Neutrophil (primary cell): ENCODE measurements around the gene BORCS5.

Source experiments
- H3K27ac ChIP-seq: fragments of 200-600 bp; sonication (generic); 2 replicates; pipeline ENCODE4 v1.5.1; 2016; ENCODE audit warnings: mild to moderate bottlenecking, moderate library complexity
- H3K27me3 ChIP-seq: fragments of 200-600 bp; sonication (generic); 2 replicates; pipeline ENCODE4 v1.6.0; 2016; ENCODE audit warnings: mild to moderate bottlenecking
- H3K36me3 ChIP-seq: fragments of 200-600 bp; sonication (generic); 2 replicates; pipeline ENCODE4 v1.5.1; 2017
- H3K4me1 ChIP-seq, 2 experiments: fragments of 200-600 bp in 1 of 2; sonication (generic) in 1 of 2; 1 replicate in 1 of 2; 2 replicates in 1 of 2; pipeline versions ENCODE4 v1.5.1 to v1.6.1; 2013 to 2016; ENCODE audit warnings: low read depth in 1 of 2, low read length in 1 of 2, mild to moderate bottlenecking in 1 of 2, moderate library complexity in 1 of 2; ENCODE audit not compliant: control insufficient read depth in 1 of 2, insufficient read depth in 1 of 2
- H3K4me3 ChIP-seq, 2 experiments: fragments of 200-600 bp in 1 of 2; sonication (generic) in 1 of 2; 1 replicate in 1 of 2; 2 replicates in 1 of 2; pipeline ENCODE4 v1.5.1; 2013 to 2016; ENCODE audit warnings: low read depth in 1 of 2, low read length in 1 of 2, mild to moderate bottlenecking in 1 of 2, moderate library complexity in 1 of 2
- H3K9me3 ChIP-seq: fragments of 200-600 bp; sonication (generic); 2 replicates; pipeline ENCODE4 v1.5.1; 2016
- CTCF ChIP-seq: fragments of 200-600 bp; sonication (generic); IDR thresholded peaks from 2 replicates; pipeline ENCODE4 v1.5.1; 2016; ENCODE audit warnings: antibody characterized with exemption

The BORCS5 gene

DNA sequence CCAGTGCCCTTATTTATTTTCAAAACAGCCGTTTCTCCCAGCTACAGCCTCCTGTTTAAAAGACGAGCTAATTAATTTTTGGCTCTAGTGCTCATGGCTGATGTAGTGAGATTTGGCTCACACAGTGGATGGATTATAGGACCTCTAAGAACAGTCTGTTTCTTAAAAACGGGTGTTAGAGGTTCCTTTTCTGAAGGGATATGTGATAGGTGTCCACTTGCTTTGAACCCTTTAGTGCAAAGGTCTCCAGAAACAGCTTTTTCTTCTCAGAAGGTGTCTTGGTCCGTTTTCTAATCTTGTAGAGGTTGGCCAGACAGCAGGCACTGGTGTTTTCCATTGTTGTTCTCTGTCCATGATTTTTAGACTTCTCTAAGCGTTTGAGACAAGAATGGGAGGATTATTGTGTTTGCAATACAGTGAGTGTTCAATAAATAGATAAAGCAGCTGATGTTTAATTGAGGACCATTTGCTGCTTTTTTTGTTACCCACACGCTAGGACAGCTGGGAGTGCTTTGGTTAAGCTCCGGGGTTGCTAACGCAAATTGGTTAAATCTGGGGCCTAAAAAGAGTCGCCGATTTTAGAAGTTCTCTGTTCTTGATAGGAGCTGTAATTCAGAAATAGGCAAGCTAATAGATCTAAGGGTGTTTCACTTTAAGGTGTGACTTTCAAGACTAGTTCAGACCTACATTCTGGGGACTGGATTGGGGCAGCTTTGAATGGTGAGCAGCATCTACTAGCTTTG is 1.0 kb downstream of the BORCS5 start:
- no peaks in the 10 kb centered on the region for H3K36me3 ChIP-seq
- no peak for TF ChIP-seq CTCF
- H3K27ac ChIP-seq, result peak overlapping the region; percentile 96
- H3K4me1 ChIP-seq, result peaks cover 49 to 53% of the 10 kb centered on the region in 2 experiments
- H3K9me3 ChIP-seq, result no peaks in the 10 kb centered on the region
- no peaks in the 10 kb centered on the region for H3K27me3 ChIP-seq
- peak overlapping the region; percentile 65 to 86 for H3K4me3 ChIP-seq

DNA sequence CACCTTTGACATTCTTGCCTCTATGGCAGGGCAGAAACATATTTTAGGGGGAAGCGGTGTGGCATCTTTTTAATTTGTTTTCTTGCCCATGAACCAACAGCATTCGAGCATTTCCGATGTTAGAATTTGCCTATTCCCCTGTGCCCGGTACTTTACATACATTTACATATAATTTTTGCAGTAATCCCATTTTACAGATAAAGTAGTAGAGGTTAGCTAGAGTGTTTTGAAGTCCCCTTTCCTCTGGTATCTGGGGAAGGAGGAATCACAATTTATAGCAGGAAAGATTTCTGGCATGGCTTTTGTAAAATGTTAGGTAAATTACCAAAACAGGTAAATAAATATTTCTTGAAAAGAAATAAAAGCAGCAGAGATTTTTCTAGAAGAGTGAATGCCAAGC is 1.6 kb downstream of the BORCS5 start:
- no peak for TF ChIP-seq CTCF
- H3K27me3 ChIP-seq, result no peaks in the 10 kb centered on the region
- peak overlapping the region; percentile 65 to 86 for H3K4me3 ChIP-seq
- no peaks in the 10 kb centered on the region for H3K36me3 ChIP-seq
- H3K27ac ChIP-seq, result peak overlapping the region; percentile 96
- peaks cover 49 to 53% of the 10 kb centered on the region in 2 experiments for H3K4me1 ChIP-seq
- H3K9me3 ChIP-seq, result no peaks in the 10 kb centered on the region

DNA sequence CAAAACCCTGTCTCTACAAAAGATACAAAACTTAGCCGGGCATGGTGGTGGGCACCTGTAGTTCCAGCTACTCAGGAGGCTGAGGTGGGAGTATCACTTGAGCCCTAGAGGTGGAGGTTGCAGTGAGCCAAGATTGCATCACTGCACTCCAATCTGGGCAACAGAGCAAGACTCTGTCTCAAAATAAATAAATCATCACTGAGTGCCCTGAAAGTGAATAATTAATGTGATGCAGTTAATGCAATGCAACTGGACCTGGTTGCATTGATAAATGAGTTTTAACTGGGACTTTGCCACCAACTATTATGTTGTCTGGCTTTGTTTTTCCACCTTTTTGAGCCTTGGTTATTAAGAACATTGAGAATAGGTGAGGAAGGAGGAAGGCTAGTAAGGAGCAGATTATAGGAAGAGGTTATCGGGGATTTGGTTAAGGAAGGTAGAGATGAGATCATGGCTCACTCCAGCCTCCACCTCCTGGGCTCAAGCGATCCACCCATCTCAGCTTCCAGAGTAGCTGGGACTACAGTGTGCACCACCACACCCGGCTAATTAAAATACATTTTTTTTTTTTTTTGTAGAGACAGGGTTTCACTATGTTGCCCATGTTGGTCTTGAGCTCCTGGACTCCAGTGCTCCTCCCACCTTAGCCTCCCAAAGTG is 8.0 kb downstream of the BORCS5 start:
- H3K9me3 ChIP-seq, result no peaks in the 10 kb centered on the region
- H3K36me3 ChIP-seq, result no peaks in the 10 kb centered on the region
- peaks cover 30 to 44% of the 10 kb centered on the region in 2 experiments for H3K4me1 ChIP-seq
- no peak overlapping the region for H3K4me3 ChIP-seq
- H3K27ac ChIP-seq, result peak overlapping the region; percentile 45
- TF ChIP-seq CTCF, result no peak
- no peaks in the 10 kb centered on the region for H3K27me3 ChIP-seq

DNA sequence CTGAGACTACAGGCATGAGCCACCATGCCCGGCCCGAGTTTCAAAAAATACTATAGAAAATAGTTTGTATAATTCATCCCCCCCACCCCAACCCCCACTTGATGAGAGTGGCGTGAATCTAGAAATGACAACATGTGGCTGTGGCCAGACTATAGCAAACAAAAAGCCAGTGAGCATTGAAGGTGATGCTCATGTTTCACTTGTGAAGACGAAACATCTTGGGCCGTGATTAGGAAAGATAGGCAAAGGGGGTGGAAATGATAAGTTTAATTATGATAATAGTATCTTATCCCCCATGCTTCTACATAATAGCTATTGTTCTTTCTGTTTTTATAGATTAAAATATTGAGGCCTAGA is 8.5 kb downstream of the BORCS5 start:
- TF ChIP-seq CTCF, result no peak
- no peak overlapping the region for H3K4me3 ChIP-seq
- H3K4me1 ChIP-seq, result peaks cover 25 to 39% of the 10 kb centered on the region in 2 experiments
- H3K27ac ChIP-seq, result peak overlapping the region; percentile 45
- H3K36me3 ChIP-seq, result no peaks in the 10 kb centered on the region
- no peaks in the 10 kb centered on the region for H3K27me3 ChIP-seq
- no peaks in the 10 kb centered on the region for H3K9me3 ChIP-seq

DNA sequence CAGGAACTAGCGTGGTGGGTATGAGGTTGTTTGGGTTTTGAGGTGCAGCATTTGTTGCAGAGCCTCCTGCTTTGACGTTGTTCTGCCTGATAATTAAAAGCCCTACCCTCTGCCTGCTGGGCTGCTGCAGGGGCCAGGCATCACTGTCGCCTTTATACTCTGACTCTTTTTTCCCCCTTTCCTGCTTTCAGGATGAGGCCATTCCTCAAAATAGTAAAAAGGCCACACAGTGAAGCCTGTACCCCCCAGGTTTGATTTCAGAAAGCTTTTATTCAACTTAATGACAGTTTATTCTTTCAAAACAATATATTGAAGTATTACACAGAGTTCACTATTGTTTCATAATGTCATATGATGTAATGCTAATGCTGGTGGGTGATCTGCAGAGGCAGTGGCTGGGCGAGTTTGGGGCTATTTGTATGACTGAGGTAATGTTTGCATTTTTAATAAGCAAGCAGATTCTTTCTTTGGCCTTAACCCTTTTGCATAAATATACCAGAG is 9.1 kb downstream of the BORCS5 start:
- no peak for TF ChIP-seq CTCF
- peak overlapping the region; percentile 45 for H3K27ac ChIP-seq
- no peaks in the 10 kb centered on the region for H3K9me3 ChIP-seq

More for the DNA sequence above, 9.1 kb downstream of the BORCS5 start:
- Histone ChIP-seq H3K4me3 (no peak overlapping the region), H3K36me3 (no peaks in the 10 kb centered on the region), H3K27me3 (no peaks in the 10 kb centered on the region), H3K4me1 (peaks cover 20 to 33% of the 10 kb centered on the region in 2 experiments)
